GM19043 (cell line): ENCODE data around the gene MTOR.

Experiments
- ATAC-seq: cut with Tn5 transposase; IDR thresholded peaks from one replicate; pipeline ENCODE4 v1.9.1; 2021; ENCODE audit warnings: low read depth; ENCODE audit not compliant: unreplicated experiment

The MTOR gene

DNA sequence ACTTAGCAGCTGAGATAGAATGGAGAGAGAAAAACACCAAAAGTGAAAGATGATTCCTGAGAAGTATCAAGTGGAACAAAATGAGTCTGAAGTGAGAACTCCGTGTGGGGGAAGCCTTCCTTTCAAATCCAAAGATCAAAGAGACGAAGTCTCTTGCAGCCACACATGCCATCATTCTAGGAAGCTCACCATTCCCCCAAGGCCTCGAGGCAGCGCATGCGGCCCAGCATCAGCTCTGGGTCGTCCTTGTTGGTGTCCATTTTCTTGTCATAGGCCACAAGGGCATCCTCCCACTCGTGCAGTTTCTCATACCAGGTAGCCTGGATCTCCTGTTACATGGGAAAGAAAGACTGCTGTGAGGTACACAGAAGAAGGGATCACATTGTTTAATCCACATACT lies 105.4 kb downstream of the MTOR start:
- no peak for ATAC-seq

DNA sequence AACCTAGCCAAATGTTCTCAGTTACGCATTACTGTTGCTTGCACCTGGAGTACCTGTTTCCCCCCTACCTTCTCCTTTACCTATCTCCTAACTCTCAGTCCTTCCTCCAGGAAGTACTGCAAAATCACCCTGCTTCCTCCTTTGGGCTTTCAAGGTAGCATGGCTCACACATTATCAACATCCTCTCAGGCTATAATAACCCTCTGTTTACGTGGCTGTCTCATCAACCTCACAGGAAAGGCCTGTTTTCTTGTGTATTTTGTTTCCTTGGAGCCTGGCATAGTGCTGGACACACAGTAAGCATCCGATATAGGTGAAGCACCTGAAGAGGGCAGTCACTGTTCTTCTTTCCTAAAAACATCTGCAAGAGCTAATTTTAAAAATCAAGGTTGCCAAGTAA lies 105.9 kb downstream of the MTOR start:
- no peak for ATAC-seq

DNA sequence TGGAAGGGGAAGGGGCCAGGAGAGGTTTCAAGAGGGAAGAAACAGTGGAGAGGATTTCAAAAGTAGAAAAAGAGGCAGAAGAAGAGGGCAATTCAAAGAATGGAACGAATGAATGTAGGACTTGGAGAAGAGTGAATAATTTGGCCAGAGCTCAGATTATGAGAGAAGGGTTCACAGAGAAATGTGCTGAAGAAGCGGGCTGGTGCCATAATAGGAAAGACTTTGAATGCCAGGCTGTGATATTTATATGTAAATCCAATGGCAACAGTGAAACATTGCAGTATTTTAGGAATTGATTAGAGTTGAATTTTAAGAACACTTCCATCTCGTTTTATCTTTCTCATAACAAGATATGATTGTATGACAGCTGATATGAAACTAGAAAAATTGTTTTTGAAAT lies 109.2 kb downstream of the MTOR start:
- ATAC-seq: no peak

DNA sequence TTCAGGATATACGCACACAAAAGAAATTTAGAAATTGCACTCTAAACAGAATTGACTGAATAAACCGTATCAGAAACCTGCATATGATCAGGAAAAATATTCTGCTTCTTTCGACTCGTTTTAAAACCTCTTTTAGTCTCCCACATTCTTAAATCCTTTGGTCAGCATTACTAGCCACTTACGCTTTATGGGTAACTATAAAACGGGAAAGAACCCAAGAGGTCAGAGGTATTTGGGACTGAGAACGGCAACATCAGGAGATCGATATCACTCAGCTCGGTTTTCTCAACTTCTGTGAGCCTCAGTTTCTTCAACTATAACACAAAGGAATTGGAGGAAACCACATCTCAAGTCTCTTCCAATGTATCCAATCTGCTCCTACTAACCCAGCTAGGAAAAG lies 109.6 kb downstream of the MTOR start:
- no peak for ATAC-seq

DNA sequence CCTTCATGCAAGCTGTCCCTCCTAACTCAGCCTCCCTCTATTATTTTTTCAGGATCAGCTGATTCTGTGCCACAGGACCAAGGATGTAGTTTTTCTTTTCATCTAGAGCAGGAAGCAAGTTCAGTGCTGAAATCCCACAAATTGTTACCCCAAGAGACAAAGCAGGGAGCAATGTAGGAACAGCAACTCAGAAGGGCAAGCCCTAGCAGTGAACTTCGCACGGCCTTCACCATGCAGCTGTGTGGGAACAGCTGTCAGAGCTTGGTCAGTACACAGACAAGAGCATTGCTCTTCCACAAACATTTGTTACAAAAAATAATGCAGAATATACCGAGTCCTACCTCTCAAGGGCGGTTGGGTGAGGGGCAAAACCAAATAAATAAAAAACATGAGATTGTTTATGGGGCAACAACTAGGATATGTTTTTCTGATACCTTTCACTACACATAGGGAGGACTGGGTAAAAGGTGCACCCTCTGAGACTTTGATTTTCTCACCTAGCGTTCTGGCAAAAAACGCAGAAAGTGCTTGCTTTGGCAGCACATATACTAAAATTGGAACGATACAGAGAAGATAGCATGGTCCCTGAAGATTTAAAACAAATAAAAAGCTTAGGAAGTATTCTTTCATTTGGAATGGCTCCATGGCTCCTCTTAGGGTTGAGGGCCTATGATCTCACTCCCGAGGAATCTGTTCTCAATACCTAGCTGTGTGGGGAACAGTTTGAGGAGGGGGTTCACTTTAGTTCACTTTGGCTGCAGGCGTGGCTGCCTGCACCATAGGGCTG lies 110.3 kb downstream of the MTOR start:
- no peak for ATAC-seq

DNA sequence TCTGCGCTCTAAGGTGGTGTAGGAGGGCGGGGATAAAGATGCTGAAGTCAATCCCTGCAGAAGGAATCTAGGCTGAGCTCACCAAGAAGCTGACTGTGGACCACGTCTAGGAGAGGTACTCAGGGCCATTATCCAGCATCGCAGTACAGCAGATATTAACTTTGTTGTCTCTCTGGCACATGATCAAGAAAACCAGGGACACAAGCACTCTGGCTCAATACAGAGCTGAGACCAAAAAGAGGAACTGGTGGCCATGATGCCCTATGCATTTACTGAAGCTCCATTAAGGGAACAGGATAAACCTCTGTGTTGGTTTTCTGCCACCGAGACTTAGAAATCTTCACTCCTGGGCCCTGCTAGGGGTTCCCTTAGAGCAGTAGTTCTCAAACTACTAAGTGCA lies 111.2 kb downstream of the MTOR start:
- ATAC-seq: no peak

DNA sequence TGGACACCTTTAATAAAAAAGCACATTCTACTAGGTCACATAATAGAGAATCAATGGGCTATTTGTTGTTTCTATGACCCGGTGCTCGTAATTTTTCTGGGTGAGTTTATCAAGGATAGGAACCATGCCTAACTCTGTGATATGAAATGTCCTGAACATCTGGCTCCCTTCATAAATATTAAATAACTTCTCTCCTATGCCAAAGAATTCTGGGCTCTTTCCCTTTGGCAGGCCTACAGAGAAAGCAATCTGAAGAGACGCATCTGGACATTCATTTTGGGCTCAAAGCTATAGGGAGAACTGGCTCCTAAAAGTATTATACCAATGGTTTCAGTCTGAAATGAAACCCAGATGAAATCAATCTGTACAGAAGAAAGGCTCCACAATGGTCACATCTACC lies 112.0 kb downstream of the MTOR start:
- no peak for ATAC-seq

DNA sequence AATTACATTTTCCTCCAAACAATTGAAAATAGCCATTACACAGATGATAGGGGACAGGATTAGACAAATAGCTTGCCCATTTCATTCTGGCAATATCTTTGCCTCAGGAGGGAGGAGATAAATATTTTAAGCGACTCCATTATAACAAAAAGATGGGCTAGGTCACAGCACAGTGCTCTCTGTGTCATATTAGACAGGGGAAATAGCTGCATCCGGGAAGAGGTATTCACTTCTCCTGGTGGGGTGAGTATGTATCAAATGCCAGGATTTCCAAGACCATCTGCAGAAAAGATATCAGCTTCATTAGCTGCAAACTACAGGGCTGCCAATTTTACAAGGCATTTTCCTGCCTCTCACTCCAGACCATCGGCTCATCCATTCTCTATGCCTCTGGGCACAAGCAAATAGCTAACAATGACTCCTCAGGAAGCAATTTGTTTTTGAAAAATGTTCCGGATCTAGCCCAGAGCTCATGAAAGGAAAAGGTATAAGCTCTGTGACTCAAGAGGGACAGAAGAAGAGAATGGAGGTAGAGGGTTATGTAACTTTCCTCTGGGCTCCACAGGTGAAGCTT lies 115.1 kb downstream of the MTOR start:
- no peak for ATAC-seq

DNA sequence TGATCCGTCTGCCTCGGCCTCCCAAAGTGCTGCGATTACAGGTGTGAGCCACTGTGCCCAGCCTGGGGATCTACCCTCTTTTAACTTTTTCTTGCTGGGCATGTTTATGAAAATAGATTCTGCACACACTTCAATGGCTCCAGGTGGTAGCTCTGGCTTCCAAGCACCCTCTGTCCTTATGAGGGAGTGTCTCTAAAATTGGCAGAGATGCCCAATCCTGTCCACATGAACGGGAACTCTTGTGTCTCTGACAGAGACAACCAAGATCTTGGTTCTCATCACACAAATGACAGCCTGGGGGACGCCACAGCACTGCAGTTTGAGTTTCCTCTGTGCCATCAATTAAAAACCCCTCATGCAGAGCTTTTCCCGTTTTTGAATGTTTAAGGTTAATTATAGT lies 116.6 kb downstream of the MTOR start:
- no peak for ATAC-seq

DNA sequence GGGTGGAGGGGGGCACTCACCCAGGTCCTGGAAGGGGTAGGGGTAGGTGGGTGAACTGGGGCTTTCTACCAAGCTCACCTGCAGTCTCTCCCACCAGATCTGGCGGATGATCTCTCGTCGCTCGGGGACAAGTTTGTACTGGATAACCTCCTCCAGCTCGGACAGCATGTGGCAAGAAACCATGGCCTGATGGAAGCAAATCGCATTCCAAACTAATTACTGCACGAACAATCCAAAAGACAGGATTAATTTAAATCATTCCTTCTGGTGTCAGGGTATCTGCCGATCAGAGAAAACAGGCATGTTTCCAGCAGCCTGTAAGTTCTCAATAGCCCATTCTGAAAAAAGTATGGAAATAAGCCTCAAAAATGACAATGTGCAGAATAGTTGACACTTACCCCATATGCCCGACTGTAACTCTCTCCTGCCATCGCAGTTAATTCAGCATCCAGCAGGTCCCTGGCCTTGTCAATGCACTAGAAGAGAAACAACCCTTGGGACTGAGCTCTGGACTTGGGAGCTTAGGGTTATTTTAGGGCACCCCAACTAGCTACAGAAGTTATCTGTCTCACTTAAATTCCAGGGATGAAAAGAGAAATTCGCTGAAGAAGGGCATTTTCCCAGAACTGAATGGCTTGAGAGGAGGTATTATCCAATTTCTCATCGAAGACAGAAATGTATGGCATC lies 117.6 kb downstream of the MTOR start:
- ATAC-seq: no peak

DNA sequence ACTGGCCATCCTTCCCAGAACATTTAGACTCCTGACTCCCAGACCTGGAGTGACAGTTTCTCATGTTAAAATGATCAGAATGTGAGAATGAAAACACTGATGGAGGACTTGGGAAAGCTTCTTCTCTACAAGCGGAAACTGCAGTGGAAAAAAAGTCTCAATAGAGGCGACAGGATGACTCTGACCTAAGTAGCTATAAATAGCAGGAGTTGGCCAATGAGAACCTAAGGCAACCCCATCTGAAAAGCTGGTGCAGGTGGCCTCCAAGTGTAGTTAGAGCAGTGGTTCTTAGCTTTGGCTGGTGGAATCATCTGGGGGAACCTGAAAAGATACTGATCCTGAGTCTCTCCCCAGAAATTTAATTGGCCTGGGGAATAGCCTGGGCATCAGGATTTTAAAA lies 118.4 kb downstream of the MTOR start:
- no peak for ATAC-seq

DNA sequence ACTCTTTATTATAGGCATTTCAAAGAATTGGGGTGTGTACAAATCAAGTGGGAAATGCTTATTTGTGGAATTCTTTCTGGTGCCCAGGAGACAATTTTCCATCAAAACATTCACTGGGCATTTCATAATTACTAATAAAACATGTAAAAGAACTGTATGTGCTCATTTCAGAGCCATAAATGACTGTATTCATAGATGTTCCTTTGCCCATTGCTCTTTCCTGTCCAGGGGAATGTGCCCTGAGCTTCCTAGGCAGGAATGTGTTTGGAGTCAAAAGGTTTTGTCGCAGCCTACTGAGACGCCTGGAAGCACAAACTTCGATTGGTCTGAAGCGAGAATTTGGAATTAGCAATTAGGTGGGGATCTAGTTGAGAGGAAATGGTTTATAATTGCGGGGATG lies 119.0 kb downstream of the MTOR start:
- ATAC-seq: no peak

DNA sequence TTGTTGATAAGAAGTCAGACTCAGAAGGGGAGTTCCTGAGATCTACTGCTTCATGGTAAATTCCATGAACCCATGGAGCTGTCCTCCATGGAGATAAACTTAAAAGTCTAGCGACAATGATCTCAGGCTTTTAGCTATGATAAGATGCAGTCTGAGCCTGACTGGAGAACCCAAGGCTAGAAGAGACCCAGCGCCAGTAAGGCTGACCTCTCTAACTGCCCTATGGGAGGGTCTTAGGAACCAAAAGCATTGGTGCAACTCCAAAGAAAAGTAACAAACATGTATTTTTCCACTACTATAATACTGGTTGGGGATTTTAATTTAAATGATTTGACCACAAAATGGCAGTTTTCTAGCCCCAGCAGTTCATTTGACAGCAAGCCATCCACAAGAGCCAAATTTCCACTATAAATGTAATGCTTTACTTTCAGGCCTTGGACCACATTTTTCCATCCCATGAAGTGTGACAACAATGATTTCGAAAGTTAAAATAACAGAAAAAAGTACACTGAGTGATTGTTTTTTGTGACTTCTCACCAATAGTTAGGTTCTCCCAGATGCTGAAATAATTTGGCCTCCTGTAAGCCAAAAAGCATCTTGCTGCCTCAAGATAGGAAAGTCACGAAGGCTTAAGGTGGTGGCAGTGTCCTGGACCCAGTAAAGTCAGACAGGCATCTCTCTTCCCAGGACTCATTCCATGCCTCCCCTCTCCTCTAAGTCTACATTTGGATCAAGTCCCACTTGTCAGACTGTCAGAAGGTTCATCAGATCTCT lies 119.5 kb downstream of the MTOR start:
- ATAC-seq: no peak

DNA sequence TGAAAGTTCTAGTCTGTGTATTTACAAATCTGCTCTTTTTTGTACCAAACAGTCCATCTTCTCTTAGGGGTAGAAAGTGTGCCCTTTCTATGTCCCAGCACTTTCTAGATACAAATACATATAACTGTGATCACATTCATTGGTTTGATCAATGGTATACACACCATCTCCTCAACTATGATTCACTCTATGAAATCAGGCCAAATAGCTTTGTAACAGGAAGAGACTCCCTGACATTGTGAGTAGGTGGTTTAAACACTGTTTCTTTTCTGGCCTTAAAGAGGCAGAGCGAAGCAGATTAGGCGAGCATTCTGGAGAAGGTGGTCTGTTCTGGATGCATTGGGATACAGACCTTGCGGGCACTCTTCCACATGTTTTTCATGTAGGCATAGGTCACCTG lies 123.4 kb downstream of the MTOR start:
- ATAC-seq: no peak

DNA sequence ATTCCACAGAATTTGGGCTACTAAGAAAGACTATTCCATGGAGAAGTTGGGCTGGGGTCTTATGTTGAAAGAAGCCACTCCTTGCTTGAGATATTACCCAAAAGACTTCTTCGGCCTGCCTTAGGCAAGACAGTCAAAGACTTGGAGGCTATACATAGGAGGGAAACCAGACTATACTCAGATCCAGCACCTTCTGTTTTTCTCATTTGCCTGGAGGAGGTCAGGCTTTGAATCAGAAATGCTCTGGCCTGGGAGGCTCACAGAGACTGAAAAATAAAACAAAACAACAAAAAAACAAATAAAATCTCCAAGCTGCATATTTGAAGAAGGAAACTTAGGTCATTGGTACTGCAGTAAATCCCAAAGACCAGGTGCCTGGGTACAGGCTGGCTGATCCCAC lies 124.3 kb downstream of the MTOR start:
- ATAC-seq: no peak

DNA sequence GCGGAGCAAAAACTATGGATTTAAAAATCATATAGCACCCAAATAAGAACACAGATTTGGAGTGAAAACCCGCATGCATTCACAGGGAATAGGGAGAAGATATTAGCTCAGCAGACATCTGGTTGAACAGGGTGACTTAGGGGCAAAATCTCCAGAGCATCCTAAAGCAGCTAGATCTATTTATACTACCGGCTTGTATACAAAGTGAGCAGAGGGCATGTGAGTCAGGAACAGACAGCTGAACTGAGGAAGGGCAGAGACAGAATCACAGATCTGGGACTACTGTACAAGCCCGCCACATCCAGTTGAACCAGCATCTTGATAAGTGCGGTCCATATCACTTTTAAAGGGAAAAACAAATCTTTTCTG lies 127.5 kb downstream of the MTOR start:
- no peak for ATAC-seq

DNA sequence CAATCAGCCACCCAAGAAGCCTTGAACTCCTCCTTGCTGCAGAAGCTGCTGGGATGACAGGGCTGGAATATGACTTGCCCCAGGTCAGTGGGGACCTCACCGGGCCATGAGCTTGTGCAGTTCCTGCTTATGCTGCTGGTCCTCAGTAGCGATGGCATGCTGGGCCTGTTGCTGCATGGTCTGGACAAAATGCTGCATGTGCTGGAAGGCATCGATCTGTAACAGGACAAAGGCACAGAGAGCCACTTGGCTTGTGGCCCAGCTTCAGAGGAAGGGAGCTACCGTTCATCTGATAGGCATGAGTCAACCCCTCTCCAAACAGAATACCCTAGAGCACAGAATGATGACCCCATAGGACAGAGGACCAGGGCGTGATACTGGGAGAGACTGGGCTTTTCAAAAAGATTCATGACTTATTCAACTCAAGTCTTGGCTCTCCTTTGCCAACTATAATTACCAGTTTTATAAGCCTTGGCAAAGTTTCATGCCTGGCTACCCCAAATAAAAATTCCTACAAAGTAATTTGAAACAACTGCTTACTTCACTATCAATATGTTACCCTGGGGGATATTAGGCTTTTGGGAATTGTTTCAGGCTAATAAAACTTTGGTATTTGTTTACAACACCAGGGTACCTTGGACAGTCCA lies 128.0 kb downstream of the MTOR start:
- ATAC-seq: no peak

DNA sequence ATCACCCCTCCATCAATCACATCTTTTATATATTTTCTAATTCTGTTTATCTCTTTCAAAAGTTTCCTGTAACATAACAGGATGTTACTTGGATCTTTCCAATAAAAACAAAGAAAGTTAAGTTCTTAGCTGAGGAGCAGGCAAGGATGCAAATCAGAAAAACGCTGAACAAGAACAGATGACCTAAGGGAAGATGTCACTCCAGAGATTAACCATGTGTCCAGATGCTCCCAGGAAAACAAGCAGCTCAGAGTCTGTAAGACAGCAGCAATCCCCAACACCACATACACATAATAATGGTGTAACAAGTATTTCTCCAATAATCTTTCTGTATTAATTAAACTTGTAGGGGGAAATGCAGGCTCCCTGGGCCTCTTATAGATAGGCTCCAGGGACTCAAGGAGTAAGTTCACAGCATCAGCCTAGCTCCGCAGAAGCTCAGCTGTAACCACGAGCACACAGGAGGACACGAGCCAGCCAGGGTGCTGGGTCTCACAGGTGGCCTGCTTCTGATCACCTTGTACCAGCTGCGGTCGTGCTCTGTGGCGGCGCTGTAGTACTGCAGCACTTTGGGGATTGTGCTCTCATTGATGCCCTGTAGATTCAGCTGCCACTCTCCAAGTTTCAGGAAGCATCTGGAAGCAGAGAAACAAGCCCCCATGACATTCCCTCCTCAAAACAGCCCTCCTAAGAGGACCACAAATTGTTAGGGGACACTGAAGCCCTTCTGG lies 129.6 kb downstream of the MTOR start:
- ATAC-seq: no peak

DNA sequence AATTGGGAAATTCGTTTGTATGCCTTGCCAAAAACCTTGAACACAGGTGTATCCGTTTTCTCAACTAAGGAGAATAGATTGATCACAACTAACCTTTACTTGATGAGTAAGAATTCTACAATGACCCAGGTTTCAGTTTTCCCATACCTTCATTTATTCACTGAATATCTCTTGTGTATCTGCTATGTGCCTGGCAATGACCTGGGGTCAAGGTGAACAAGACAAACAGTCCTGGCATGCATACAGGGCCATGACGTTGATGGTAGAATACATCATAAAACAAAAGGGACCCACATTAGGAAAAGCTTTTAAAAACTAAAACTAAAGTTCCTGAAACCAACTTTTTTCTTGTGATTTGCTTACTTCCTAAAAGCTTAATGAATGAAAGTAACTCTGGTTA lies 130.5 kb downstream of the MTOR start:
- no peak for ATAC-seq

DNA sequence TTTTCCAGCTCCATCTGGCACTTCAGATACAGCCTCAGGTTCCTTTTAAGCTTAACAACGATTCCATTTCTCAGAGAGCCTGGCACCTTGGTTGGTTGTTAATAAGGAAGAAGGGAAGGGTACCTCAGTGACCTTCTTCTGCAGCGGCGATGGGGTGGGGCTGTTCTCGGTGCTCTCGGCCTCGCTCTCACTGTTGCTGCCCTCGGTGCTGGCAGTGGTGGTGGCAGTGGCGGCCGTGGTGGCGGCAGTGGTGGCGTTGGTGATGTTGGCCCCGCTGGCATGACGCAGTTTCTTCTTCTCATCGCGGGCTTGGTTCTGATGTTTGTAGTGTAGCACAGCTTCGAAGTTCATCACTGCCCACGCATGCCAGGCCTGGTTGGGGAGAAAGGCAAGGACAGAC lies 131.9 kb downstream of the MTOR start:
- no peak for ATAC-seq
